HFF-Myc (cell line): ENCODE data around the gene RNF34.

Source experiments
- DNase-seq: peaks from one replicate; pipeline ENCODE4 v3.0.0-alpha.2; 2011; ENCODE audit warnings: low read depth; ENCODE audit errors: extremely low read depth
- H3K4me3 ChIP-seq: replicated peaks from 2 replicates; pipeline ENCODE4 v1.5.1; 2011; ENCODE audit warnings: low read depth, mild to moderate bottlenecking, control low read depth, low read length
- CTCF ChIP-seq: IDR thresholded peaks from 2 replicates; pipeline ENCODE4 v1.5.1; 2012; ENCODE audit warnings: mild to moderate bottlenecking, low read depth, low read length, control low read depth; ENCODE audit errors: missing control alignments

Gene RNF34

GRCh38 chr12:121405211-121405610, 5.3 kb downstream of the RNF34 start:
- TF ChIP-seq CTCF, result no peak
- DNase-seq, result no peak
- H3K4me3 ChIP-seq, result no peak overlapping the region

DNA sequence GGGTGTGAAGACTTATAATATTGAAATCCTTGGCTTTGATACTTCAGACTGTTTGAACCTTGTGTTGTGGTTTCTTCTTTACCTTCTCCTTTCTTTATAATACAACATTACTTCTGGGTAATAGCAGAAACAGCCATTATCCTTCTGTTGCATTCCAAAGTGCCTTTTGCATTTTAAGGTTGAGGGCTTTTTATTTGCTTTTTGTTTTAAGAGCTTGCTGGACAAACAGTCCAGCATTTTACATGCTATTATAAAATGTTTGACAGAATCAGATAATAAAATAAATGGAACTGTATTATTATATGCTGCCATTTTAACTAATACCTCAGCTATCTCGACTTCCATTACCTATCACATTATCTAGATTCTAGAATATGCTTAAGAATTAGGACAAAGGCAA, 14.0 kb downstream of the RNF34 start:
- no peak for DNase-seq
- no peak for TF ChIP-seq CTCF
- no peak overlapping the region for H3K4me3 ChIP-seq

DNA sequence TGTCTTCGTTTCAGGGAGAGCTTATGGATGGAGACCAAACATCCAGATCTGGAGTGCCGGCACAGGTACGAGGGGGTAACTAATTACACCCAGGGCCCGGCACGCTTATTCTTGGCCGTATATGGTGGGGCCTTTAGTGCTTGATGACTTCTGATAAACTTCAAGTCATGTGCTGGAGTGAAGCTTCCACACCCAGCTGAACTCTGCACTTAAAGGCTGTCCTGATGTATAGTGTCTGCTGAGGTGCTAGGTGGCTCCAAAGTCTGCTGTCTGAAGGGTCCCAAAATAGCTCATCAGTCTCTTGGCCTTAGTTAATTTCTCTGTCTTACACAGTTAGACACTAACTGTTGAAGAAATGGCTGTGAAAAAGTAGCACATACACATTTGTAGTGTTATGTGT, 17.9 kb downstream of the RNF34 start:
- TF ChIP-seq CTCF, result no peak
- DNase-seq, result no peak
- no peak overlapping the region for H3K4me3 ChIP-seq

DNA sequence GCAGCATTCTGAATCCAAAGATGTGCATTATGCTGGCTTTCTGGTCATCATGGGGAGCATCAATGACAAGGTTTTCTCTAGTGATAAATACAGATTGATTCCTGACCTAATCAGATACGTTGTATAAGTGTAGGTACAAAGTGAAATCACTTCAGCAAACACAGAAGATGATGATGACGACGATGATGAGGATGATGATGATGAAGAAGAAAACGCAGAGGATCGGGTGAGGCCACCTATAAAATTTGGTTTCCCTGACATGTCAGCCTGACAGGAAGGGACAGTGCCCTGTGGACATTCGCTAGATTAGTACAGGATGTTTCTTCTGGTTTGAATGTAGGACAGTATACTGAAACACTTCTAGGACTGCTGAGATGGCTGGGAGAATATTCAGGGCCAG, 20.2 kb downstream of the RNF34 start:
- H3K4me3 ChIP-seq, result no peak overlapping the region
- TF ChIP-seq CTCF, result no peak
- no peak for DNase-seq

DNA sequence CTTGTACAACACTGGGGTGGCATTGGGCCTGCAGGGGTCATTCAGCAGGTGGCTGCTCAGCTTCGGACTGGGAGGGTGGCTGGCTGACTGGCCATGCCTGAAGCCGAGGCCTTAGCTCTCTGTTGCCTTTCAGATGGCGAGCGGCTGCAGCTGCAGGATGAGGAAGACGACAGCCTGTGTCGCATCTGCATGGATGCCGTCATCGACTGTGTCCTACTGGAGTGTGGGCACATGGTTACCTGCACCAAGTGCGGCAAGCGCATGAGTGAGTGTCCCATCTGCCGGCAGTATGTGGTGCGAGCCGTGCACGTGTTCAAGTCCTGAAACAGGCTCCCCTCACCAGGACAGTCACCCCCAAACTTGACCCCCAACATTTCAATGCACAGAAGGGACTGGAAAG, 23.3 kb downstream of the RNF34 start:
- no peak for TF ChIP-seq CTCF
- DNase-seq, result no peak
- H3K4me3 ChIP-seq, result no peak overlapping the region

GRCh38 chr12:121423682-121424623, 24.0 kb downstream of the RNF34 start:
- TF ChIP-seq CTCF, result no peak
- H3K4me3 ChIP-seq, result no peak overlapping the region
- no peak for DNase-seq
